HG03280 (cell line): Measurements from ENCODE around the gene ATP5ME.
"Not testable (repeated sequence)": the region's sequence is repeated elsewhere in the genome, so short reads cannot be mapped to it uniquely, and the experiment has no call there.

Experiments
- ATAC-seq: cut with Tn5 transposase; IDR thresholded peaks from one replicate; pipeline ENCODE4 v1.9.1; 2021; ENCODE audit warnings: mild to moderate bottlenecking, moderate library complexity; ENCODE audit not compliant: unreplicated experiment

Gene ATP5ME

DNA sequence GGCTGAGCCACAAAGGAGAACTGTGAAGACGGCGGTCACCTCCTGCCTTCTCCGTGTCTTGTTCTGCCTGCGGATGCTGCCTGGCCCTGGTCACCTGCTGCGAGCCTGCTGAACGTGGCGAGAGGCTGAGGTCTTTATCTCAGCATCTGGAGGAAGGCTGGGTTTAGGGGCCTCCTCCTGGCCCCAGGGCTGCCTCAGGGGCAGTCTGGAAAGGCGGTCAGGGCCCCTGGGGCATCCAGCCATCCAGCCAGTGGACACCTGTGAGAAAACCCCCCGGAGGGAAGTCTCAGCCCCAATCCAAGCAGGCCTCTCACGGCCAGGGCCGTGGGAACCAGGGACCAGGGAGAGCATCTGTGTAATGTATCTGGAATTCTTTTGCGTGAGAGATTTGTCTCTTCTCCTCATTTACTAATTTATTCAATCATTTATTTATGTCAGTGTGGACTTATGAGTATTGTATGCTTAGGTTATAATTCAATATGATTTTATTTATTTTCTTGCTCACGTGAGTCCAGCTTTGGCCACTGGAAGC, 37.4 kb downstream of the ATP5ME start:
- no peak for ATAC-seq

DNA sequence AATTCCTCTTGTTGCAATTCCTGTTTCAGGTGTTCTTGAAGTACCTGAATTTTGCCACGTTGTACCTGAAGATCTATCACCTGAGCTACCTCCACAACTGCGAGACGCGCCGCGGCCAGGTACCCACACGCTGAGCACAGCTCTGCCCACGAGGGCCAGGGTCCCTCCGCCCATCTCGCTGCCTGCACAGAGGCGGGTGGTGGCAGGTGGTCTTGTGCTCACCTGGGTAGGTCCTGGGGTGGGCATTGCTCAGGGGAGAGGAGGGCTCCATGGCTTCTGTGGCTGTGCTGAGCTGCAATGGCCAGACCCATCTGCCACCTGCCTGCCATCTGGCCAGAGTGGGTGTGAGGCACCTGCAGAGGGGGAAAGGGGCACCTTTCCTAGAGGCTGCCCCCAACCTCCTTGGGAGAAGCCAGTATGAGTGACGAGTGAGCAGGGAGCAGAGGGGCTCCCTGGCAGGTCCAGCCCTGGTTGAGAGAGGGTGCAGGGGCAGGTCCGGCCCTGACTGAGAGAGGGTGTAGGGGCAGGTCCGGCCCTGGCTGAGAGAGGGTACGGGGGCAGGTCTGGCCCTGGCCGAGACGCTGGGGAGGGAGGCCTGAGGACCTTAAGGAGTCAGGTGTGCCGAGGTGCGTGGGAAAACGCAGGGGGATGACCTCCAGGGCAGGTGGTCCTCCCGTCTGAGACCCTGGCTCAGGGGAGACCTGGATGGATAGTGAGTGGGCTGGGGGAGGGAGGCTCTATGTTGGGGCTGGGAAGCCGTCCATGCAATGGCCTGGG, 38.0 kb downstream of the ATP5ME start:
- no peak for ATAC-seq

DNA sequence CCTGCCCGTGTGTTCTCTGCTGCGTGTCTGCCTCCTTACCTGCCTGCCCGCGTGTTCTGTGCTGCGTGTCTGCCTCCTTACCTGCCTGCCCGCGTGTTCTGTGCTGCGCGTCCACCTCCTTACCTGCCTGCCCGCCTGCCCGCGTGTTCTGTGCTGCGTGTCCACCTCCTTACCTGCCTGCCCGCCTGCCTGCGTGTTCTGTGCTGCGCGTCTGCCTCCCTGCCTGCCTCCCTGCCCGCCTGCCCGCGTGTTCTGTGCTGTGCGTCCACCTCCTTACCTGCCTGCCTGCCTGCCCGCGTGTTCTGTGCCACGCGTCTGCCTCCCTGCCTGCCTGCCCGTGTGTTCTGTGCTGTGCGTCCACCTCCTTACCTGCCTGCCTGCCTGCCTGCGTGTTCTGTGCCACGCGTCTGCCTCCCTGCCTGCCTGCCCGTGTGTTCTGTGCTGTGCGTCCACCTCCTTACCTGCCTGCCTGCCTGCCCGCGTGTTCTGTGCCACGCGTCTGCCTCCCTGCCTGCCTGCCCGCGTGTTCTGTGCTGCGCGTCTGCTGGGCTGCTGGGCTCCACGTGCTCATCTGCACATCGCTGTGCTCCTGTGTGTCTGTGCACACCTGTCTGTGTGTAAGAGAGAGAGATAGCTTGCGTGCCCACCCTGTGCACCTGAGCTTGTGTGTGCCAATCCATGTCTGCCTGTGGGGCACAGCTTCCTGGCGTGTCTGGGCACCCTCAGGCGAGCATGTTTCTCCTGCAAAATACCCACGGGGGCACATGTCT, 38.8 kb downstream of the ATP5ME start:
- not testable (repeated sequence) for ATAC-seq

DNA sequence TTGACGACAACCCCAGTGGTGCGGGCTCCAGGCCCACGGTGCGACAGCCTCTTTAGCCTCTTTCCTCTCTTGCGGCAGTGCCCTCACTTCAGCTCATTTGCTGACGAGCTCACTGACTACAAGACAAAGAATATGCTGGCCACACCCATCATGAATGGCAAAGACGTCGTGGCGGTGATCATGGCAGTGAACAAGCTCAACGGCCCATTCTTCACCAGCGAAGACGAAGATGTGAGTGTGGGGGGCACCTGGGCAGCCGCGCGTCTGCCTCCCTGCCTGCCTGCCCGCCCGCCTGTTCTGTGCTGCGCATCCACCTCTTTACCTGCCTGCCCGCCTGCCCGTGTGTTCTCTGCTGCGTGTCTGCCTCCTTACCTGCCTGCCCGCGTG, 39.5 kb downstream of the ATP5ME start:
- ATAC-seq, result no peak

DNA sequence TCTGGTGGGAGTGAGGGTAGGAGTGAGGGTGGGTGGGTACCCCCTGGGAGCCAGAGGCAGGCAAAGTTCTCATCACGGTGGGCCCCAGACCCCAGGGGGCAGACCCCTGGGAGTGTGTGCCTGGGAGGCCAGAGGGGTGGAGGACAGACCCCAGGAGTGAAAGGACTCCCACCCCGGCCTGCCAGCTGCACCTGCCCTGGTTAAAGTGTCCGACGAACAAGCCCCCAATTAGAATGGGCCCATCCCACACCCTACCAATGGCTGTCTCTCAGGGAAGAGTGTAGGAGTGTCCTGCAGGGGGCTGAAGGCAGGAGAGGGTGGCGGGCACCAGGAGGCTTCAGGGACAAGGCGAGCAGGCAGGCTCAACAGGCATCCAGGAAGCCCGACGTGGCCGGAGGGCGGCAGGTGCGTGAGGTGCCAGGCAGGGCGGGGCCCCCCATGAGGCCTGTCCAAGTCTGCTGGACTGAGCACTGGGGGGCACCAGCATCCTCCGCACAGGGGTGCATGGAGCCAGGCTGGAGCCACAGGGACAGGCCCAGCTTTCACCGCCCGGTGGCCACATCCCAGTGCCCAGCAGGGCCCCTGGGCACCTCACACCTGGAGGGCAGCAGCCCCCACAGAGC, 40.0 kb downstream of the ATP5ME start:
- ATAC-seq, result no peak

DNA sequence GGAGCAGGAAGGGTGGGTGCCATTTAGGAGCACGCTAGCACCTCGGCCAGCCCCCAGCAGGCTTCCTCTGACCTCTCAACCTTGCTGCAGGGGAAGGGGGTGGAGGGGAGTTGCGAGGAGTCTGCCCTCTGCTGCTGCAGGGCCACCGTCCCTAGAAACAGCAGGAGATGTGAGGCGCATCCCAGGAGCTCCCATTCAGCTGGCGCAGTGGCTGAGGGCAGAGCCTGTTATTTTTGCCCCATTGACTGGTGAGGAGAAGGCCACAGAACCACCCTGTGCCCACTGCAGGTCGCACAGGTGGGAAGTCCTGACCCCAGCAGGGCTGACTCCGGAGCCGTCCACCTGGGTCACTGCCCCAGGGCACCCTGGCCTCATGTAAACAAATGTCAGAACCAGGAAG, 40.7 kb downstream of the ATP5ME start:
- no peak for ATAC-seq

DNA sequence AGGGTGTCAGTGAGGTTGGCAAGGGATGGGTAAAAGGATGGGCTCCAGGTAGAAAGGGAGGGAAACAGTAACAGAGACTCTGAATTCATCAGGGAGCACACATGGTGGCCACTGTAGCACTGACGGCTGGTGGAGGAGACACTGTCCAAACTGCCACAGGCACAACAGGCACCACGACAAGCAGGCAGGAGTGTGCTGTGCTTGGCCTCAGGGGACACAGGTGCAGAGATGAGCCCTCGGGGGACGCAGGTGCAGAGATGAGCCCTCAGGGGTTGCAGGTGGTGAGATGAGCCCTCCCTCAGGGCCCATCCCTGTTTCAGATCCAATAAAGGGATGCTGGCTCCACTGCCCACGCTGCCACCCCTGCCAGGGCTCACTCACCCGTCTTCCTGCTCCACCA, 41.1 kb downstream of the ATP5ME start:
- ATAC-seq, result no peak

DNA sequence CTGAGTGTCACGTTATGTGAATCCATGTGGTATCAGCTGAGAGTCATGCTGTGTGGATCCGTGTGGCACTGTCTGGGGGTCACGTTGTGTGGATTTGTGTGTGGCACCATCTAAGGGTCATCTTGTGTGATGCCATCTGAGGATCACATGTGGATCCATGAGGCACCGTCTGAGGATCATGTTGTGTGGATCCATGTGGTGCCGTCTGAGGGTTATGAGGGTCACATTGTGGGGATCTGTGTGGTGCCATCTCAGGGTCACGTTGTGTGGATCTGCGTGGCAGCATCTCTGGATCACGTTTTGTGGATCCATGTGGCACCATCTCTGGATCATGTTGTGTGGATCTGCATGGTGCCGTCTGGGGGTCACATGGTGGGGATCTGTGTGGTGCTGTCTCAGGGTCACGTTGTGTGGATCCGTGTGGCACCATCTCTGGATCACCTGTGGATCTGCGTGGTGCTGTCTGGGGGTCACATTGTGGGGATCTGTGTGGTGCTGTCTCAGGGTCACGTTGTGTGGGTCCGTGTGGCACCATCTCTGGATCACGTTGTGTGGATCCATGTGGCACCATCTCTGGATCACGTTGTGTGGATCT, 41.8 kb downstream of the ATP5ME start:
- no peak for ATAC-seq

DNA sequence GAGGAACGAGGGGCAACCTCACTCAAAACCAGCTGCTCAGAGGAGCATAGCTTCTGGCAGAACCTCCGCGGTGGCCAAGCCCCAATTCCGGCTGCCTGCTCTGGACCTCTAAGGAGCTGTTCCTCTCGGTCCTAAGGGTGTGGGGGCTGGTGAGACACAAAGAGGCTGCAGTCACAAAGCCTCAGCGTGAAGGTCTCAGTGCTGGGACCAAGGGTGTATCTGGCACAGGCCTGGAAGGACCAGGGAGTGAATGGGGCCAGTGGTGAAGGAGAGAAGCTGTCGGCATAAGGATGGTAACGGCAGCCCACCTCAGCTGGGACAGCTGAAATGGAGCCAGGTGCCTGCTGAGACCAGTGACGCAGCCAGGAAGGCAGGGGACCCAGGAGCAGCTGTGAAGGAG, 43.4 kb downstream of the ATP5ME start:
- no peak for ATAC-seq

DNA sequence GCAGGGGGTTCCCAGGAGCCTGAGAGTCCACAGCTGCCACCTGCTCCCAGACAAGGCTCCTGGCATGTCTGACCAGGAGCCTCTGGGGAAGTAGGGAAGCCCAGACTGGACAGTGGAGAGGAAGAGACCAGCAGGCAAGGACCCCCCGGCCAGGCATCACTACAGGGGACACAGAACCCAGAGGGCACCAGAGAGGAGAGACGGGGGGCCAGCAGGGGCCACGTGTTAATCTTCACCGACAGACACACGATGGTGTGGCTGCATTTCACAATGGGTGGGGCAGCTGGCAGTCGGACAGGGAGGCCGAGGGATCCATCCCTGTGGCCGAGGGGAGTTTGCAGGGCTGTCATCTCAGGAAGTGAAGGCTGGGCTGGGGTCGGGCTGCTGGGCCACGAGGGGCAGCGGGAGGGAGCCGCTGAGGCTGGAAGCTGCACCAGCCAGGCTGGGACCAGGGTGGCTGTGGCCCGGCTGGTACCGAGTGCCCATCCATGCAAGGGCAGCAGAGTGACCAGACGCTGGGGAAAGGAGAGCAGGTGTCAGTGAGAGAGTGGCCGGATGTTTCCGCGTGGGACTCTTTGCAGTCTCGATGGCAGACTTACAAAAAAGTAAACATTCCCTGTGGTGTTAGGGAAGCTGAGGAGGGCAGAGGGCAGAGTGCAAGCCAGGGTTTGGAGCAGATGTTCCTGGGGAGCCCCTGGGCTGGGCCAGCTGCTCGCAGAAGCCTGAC, 44.0 kb downstream of the ATP5ME start:
- ATAC-seq, result no peak

DNA sequence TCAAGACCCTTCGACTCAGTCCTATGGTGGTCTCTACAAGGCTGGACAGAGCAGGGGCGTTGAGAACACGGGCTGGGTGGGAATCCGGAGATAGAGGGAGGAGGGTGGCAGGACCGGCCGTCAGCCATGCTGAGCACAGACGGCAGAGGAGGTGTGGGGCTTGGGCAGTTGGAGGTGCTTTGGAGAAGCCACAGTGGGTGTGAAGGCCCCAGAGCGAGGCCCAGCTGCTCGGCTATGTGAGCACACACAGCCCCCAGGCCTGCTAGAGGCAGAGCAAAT, 44.5 kb downstream of the ATP5ME start:
- no peak for ATAC-seq

DNA sequence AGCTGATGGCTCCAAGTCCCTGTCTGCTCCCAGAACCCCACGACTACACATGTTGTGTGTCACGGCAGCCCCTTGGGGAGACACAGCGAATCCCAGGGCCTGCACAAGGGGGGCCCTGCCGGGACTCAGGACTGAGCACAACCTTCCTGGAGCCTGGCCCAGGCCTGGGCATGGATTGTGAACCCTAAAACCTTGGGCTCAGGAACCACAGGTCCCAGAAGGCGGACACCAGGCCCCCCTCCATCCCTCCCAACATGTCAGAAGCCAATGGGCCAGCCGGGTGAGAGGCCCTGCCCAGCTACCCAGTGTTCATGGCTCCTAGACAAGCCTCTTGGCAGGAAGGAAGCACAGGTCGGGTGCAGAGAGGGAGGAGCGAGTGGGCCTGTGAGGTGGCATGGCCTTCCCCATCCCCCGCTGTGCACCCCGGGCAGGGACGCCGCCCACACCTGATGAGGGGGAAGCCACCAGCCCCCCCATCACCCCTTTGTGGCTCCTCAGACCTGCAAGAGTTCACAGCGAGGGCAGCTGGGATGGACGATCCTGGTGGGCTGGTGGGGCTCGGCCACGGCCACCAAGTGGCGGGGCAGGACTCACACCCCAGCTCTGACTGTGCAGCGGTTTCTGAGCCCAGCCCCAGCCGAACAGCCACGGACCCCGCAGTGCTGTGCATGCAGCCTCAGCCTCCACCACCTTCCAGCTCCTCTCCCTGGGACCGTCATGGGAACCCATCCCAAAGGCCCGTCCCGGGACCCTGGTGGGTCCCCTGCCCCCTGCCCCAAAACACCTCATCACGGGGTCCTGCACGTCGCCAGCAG, 45.0 kb downstream of the ATP5ME start:
- ATAC-seq, result no peak

DNA sequence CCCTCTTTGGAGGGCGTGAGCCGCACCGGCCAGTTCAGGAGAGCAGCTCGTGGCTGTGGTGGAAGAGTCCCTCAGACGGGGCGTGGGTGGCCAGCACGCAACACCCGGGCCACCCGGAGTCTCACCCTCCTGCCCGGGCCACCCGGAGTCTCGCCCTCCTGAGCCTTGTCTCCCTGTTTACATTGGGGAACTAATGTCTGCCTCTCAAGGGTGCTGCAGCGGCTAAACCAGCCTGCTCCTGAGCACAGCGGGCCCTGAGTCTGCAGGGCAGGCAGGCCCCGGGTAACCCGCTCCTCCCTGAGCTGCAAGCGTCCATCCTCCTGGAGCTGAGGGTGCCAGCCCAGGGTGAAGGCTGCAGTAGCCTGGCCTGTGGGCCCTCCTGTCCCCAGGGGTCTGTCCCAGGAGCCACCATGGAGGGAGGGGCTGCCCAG, 45.8 kb downstream of the ATP5ME start:
- ATAC-seq, result no peak

DNA sequence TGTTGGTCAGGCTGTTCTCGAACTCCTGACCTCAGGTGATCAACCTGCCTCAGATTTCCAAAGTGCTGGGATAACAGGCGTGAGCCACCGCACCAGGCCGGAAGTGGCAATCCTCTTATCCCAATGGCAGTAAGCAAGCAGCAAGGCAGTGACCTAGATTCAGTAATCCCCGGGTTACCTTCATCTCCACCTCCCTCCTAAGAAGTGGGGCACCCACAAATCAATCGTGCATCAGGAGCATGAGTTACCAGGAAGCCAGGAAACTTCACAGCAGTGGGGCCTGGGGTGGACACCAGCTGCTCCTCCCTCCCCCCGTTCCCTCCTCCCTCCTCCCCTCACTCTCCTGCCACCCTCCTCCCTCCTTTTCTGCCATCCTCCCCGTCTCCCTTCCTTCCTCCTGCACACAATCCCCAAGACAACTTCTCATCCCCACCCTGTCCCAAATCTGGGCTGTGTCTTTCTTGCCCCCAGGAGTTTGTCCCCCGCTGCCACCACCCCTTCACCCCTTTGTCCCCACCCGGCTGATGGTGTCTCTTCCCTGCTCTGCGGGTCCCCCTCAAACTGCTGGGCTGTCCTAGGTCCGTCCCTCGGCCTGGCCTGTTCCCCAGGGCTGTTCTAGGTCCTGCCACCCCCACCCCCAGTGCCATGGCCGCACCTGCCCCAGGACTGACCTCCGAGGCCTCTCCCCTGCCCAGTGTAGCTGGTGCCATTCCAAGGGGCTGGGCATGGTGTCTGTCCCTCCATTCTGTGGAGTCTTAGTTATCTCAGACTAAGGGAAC, 46.5 kb downstream of the ATP5ME start:
- no peak for ATAC-seq

DNA sequence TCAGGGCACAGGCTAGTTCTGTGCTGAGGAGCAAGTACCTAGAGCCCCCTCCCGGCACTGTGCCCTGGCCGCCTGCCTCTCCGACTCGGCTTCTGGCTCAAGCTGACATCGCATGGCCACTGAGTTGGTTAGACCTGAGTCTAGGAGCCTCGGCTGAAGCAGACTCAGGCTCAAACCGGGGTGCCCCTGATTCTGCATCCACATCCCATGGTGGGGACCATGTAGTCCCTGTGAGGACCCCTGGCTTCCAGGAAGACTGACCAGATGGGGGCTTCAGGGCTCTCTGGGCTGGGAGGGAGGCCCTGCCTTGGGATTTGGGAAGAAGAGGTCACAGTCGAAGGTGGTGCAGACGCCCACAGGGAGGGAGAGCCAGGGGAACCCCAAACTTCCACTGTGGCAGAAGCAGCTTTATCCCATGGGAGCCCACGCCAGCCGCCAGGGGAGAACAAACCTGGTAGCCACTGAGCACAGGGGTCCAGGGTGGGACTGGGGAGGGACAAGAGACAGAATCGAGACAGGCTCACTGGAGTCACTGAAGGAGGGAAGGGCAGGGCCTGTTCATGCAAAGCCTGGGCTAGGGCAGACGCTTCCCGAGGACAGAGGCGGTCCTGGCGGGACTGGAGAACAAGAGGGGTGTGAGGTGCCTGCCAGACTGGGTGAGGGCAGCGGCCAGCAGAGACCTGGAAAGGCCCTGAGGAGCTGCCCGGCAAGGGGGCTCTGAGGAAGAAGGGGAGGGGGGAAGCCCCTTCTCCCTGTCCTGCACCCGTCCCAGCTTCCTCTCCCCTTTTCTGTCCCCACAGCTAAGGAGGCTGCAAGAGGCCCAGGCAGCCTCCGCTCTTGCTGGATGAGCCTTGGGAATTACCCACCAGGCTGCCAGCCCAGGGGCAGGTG, 47.6 kb downstream of the ATP5ME start:
- no peak for ATAC-seq

DNA sequence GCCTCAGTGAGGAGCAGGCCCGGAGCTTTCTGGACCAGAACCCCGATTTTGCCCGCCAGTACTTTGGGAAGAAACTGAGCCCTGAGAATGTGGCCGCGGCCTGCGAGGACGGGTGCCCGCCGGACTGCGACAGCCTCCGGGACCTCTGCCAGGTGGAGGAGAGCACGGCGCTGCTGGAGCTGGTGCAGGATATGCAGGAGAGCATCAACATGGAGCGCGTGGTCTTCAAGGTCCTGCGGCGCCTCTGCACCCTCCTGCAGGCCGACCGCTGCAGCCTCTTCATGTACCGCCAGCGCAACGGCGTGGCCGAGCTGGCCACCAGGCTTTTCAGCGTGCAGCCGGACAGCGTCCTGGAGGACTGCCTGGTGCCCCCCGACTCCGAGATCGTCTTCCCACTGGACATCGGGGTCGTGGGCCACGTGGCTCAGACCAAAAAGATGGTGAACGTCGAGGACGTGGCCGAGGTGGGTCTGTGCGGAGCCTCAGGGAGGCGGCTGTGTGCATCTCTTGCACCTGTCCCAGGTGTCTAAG, 48.4 kb downstream of the ATP5ME start:
- ATAC-seq, result no peak

DNA sequence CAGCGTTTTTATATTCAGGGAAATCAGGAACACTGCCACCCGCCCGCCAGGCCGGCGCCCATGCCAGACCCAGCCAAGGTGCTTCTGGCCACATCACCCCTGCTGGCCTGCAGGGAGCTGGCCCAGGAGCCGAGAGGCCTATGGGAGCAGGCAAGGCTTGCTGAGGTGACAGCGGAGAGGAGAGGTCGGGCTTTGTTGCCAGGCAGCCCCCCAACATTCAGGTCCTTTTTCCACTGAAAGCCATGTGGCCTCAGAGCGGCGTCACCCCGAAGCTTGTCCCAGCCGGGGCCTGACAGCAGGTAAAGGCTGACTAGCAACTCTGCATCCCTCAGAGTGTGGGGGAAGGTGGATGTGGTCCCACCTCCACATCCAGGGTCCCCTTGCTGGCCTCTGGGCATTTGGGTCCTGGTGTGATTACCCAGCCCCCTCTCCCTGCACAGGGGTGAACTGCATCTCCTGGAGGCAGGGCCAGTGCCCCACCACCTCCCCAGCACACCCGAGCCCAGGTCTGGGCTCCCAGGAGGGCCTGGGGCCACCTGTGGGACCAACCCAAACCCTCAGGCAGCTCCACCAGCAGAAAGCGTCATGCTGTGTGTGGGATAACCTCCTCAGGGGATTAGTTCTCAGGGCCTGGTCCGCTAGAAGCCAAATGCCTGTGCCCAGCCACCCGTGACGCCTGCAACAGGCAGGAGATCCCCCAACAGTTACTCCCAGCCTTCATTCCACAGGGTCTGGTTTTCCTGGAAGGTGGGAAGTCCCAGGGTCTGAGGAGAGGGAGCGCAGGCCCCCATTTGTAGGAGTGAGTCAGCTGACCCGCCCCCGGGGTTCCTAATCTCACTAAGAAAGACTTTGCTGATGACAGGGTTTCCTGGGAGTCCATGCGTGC, 49.1 kb downstream of the ATP5ME start, which contains the start of gene PDE6B:
TSS of gene PDE6B (plus strand) at position 869 of the 886 bp plus-strand sequence. CDS start 54 bp downstream, outside the sequence.
- no peak for ATAC-seq
